Urinary bladder (tissue), 4 donors: ENCODE results near the gene CALB2. TPM values are rescaled to one million over a fixed set of nuclear protein-coding genes. Genes with fewer than 3 reads are reported as not detected.
"Not testable (repeated sequence)": the region's sequence is repeated elsewhere in the genome, so short reads cannot be mapped to it uniquely, and the experiment has no call there.

Experiments used
- DNase-seq: peaks from one replicate; pipeline ENCODE4 v3.0.0-alpha.2; 2015; ENCODE audit errors: extremely low spot score
- H3K27ac ChIP-seq: one replicate; pipeline ENCODE4 v1.5.1; 2013; ENCODE audit warnings: low read depth, mild to moderate bottlenecking, moderate library complexity
- H3K36me3 ChIP-seq: one replicate; pipeline ENCODE4 v1.6.1; 2013; ENCODE audit warnings: mild to moderate bottlenecking, moderate library complexity; ENCODE audit not compliant: insufficient read depth
- H3K4me1 ChIP-seq: one replicate; pipeline ENCODE4 v1.6.1; 2013; ENCODE audit warnings: mild to moderate bottlenecking, moderate library complexity; ENCODE audit not compliant: insufficient read depth
- H3K4me3 ChIP-seq: one replicate; pipeline ENCODE4 v1.5.1; 2013; ENCODE audit warnings: low read depth, low read length
- WGBS: extraction: QIAGEN DNeasy Blood & Tissue Kit; methylation state at CpG from one replicate; pipeline ENCODE4 v1.1.7; 2013; 5-methylcytosine and 5-hydroxymethylcytosine counted together
- polyA plus RNA-seq: library from polyadenylated mRNA; stranded (reverse); fragments of 200-250 nt; gene quantifications from one replicate; pipeline ENCODE4 v1.2.3, GENCODE V29; 2013
- total RNA-seq: library from RNA; depleted of rRNA; stranded (reverse); fragments of >200 nt; gene quantifications from one replicate; pipeline ENCODE4 v1.2.3, GENCODE V29; 2014
- donor health status: healthy with polysubstance abuse.
- donor health status: healthy.

CALB2 gene
- total RNA-seq (1.4 TPM), polyA plus RNA-seq (1.6 TPM)

- DNase-seq = no peak
These were observed at the start of gene CALB2 for GRCh38 chr16:71358464-71358998. Gene CALB2, plus strand, starts transcription at chr16:71358723. Its CDS starts 70 bp downstream, at chr16:71358793.

GRCh38 chr16:71311553-71312158 is 46.9 kb upstream of the CALB2 start:
- H3K36me3 ChIP-seq = no peaks in the 10 kb centered on the region
- no peak overlapping the region for H3K27ac ChIP-seq
- 23% methylated on average over 7 of the region's 7 CpGs for WGBS
- H3K4me1 ChIP-seq = no peaks in the 10 kb centered on the region
- no peak overlapping the region for H3K4me3 ChIP-seq
- no peak for DNase-seq

More at GRCh38 chr16:71358464-71358998, at the start of gene CALB2:
- Histone ChIP-seq H3K27ac (no peak within 1 kb of the TSS), H3K4me3 (no peak within 1 kb of the TSS), H3K36me3 (no peaks in the 10 kb centered on the region), H3K4me1 (no peaks in the 10 kb centered on the region)
- 2% methylated on average over 53 of the region's 53 CpGs for WGBS

- not testable (repeated sequence) for H3K4me1 ChIP-seq, DNase-seq, H3K4me3 ChIP-seq, H3K36me3 ChIP-seq, H3K27ac ChIP-seq
- WGBS = 74% methylated on average over 3 of the region's 3 CpGs
These were observed 44.9 kb upstream of the CALB2 start for GRCh38 chr16:71313591-71313990.

GRCh38 chr16:71315269-71315668 is 43.3 kb upstream of the CALB2 start:
- Histone ChIP-seq H3K4me1 (no peaks in the 10 kb centered on the region), H3K36me3 (no peaks in the 10 kb centered on the region), H3K4me3 (no peak overlapping the region), H3K27ac (no peak overlapping the region)
- DNase-seq = no peak
- 9% methylated on average over 3 of the region's 3 CpGs for WGBS

GRCh38 chr16:71319999-71320398 is 38.5 kb upstream of the CALB2 start:
- Histone ChIP-seq H3K36me3 (no peaks in the 10 kb centered on the region), H3K4me1 (no peaks in the 10 kb centered on the region), H3K4me3 (no peak overlapping the region), H3K27ac (no peak overlapping the region)
- DNase-seq = no peak
- WGBS = 62% methylated on average over 4 of the region's 4 CpGs

- no peaks in the 10 kb centered on the region for H3K4me1 ChIP-seq
- no peak overlapping the region for H3K4me3 ChIP-seq
- no peaks in the 10 kb centered on the region for H3K36me3 ChIP-seq
- no peak for DNase-seq
- no peak overlapping the region for H3K27ac ChIP-seq
These were observed 30.8 kb upstream of the CALB2 start for GRCh38 chr16:71327720-71328119.

DNA sequence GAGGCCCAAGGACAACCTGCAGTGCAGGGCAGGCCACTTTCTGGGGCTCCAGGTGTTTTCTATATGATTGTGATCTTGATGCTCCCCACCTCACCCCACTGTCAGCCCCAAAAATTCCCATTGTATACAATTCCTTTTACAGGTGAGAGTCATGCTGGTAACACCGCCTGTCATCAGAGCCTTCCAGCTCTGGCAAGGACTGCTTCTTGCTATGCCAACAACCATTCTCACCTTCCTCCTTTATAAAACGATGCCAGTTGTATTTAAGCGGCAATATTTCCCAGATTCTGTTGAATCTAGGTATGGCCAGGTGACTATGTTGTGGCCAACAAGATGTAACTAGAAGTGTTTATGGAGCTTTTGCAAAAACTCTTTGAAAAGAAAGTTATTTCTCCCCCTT is 30.4 kb upstream of the CALB2 start:
- Histone ChIP-seq H3K27ac (no peak overlapping the region), H3K4me3 (no peak overlapping the region), H3K4me1 (no peaks in the 10 kb centered on the region), H3K36me3 (no peaks in the 10 kb centered on the region)
- DNase-seq = no peak
- WGBS = 88% methylated on average over 3 of the region's 3 CpGs

GRCh38 chr16:71337631-71338030 is 20.9 kb upstream of the CALB2 start:
- WGBS = 65% methylated on average over 1 of the region's 1 CpG
- no peak for DNase-seq
- Histone ChIP-seq H3K4me1 (no peaks in the 10 kb centered on the region), H3K4me3 (no peak overlapping the region), H3K27ac (no peak overlapping the region), H3K36me3 (no peaks in the 10 kb centered on the region)

DNA sequence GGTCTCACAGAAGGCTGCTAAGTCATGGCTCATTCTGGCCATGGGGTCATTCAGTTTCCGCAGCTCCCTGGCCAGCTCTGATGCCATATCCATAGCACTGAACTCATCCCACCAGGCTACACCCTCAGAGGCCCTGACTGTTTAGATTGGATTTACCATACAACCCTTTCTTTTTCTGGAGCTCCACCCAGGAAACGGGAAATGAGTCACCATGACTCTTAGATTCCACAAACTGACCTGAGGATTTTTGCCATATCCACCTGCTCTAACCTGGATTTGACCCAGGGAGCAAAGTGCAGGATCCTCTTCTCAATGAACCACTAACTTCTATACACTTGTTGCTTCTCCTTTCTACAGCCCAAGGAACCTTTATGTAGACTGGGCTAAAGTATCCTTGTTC is 20.3 kb upstream of the CALB2 start:
- Histone ChIP-seq H3K4me1 (no peaks in the 10 kb centered on the region), H3K36me3 (no peaks in the 10 kb centered on the region), H3K4me3 (no peak overlapping the region), H3K27ac (no peak overlapping the region)
- 80% methylated on average over 2 of the region's 2 CpGs for WGBS
- DNase-seq = no peak

DNA sequence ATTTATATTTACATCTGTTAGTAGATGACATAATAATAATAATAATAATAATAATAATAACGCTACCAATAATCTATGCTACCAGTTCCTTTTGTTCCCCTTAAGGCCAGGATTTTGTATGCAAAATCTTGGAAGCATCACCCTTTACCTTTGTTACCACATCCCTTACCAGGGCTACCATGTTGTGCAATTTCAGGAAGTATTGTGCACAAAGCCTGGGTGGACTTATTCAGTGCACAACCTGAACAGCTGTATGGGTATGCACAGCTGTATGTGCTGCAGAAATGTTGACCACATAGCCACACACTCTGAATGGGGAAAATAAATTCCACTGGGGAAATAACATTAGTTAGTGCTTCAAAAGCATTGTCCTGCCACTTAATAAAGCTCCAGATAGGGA is 19.9 kb upstream of the CALB2 start:
- Histone ChIP-seq H3K27ac (no peak overlapping the region), H3K36me3 (no peaks in the 10 kb centered on the region), H3K4me3 (no peak overlapping the region), H3K4me1 (no peaks in the 10 kb centered on the region)
- DNase-seq = no peak
- 79% methylated on average over 1 of the region's 1 CpG for WGBS

DNA sequence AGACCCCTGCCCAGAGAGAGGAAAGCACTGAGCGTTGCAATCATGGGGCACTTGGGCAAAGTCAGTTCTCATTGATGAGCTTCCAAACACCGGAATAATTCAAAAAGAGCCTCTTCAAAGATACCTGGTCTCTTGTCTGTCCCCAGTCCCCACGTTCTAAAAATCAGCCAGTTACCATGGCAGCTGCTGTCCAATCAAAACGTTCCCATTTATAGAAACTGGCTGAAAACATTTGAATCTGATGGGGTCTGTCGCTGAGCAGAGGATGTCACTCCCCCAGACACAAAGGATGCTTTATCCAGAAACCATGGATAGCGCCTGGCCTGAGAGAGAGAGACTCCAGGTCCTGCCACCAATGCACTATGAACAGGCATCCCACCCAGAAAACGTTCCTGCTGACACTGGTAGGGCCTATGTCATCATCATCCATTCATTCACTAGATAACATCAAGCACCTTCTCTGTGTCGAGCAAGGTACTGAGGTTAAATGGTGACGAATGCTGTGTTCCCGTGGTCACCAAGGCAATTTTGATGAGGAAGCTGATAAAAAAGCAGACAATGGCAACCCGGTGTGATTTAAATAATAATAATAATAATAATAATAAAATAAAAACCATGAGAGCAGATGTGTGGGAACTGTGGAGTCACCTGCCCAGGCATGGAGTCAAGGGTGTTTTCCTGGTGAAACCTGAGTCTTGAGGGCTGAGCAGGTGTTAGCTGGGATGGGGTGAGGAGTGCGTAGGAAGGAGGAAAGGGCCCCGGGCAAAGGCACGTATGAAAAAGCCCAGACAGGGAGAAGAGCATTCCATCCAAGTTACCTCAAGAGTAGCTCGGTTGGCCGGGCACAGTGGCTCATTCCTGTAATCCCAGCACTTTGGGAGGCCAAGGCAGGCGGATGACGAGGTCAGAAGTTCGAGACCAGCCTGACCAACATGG is 19.0 kb upstream of the CALB2 start:
- DNase-seq = no peak
- no peaks in the 10 kb centered on the region for H3K4me1 ChIP-seq
- no peak overlapping the region for H3K27ac ChIP-seq
- H3K36me3 ChIP-seq = no peaks in the 10 kb centered on the region
- 72% methylated on average over 19 of the region's 19 CpGs for WGBS
- H3K4me3 ChIP-seq = no peak overlapping the region

- H3K4me3 ChIP-seq = no peak overlapping the region
- DNase-seq = no peak
- WGBS = 76% methylated on average over 6 of the region's 6 CpGs
- no peaks in the 10 kb centered on the region for H3K36me3 ChIP-seq
- no peak overlapping the region for H3K27ac ChIP-seq
- no peaks in the 10 kb centered on the region for H3K4me1 ChIP-seq
These were observed 18.1 kb upstream of the CALB2 start for GRCh38 chr16:71340406-71340805.

DNA sequence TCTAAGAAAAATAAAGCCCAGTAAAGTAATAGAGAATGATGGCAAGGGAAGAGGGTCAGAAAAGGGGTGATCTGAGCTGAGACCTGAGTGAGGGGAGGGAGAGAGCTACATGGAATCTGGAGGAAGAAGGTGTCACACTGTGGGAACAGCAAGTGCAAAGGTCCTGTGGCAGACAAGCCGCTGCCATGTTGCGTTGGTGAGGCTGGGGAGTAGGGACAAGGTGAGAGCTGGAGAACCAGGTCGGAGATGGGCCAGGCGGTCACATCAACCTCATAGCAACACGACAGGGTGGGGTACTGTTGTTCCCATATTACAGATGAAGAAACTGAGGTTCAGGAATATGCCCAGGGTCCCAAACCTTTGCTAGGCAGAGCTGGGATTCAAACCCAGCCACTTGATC is 16.6 kb upstream of the CALB2 start:
- no peak overlapping the region for H3K4me3 ChIP-seq
- H3K27ac ChIP-seq = no peak overlapping the region
- 91% methylated on average over 5 of the region's 5 CpGs for WGBS
- H3K4me1 ChIP-seq = no peaks in the 10 kb centered on the region
- DNase-seq = no peak
- H3K36me3 ChIP-seq = no peaks in the 10 kb centered on the region

GRCh38 chr16:71343078-71343477 is 15.4 kb upstream of the CALB2 start:
- Histone ChIP-seq H3K4me1 (no peaks in the 10 kb centered on the region), H3K27ac (no peak overlapping the region), H3K4me3 (no peak overlapping the region), H3K36me3 (no peaks in the 10 kb centered on the region)
- no peak for DNase-seq
- 83% methylated on average over 8 of the region's 8 CpGs for WGBS
